GF-D8 (cell line): ENCODE results near the gene ANKH.
"Not testable (repeated sequence)": the region's sequence is repeated elsewhere in the genome, so short reads cannot be mapped to it uniquely, and the experiment has no call there.

Experiments used
- DNase-seq: peaks from one replicate; lab custom pipeline; 2025; lab: John Stamatoyannopoulos, UW

ANKH gene

DNA sequence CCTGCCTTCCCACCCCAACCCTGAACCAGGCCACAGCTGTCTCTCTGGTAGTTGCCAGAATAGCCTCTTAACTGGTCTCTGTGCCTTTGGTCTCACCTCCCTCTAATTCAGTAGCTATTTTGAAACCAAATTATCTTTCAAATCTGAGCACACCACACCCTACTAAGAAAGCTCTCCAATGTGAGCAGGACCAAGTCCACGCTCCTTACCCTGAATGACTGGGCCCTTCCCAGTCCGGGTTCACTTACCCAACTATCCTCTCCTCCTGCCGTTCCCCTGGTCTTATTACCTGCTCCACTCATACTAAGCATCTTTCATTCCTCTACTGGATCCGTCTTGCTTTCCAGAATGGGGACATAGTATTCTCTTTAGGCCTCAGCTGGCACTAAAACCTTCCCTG, 16.8 kb downstream of the ANKH start:
- no peak for DNase-seq

DNA sequence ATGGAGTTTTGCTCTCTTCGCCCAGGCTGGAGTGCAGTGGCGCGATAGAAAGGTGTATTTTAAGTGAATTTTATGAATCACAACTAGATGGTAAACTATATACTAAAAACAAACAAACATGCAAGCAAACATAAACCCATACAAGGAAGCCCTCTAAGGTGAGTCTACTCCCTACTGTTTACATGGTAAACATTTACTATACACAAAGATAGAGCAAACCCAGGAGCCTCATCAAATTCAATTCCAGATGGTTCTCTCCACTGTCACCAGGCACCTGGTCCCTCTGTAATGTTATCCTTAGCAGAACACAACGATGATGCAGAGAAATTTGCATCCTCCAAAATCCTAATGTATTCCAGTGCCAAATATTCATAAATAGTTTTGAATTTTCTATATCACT, 17.9 kb downstream of the ANKH start:
- DNase-seq = no peak

DNA sequence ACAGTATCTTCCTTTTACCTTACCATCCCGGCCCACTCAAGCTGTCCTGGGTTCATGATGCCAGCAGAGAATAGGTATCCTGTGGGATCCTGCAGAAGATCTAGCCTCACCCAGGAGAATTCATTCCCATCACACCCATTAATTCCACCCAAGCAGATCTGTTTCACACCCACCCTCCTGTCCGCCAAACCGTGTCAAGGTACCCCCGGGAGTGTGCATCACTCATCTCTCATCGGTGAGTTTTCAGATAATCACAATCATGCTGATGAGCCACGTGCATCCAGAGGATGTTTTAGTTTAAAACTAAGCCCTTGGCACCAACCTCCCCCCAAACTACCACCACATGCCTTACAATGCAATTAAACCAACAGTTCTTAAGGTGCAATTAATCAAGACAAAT, 18.8 kb downstream of the ANKH start:
- no peak for DNase-seq

DNA sequence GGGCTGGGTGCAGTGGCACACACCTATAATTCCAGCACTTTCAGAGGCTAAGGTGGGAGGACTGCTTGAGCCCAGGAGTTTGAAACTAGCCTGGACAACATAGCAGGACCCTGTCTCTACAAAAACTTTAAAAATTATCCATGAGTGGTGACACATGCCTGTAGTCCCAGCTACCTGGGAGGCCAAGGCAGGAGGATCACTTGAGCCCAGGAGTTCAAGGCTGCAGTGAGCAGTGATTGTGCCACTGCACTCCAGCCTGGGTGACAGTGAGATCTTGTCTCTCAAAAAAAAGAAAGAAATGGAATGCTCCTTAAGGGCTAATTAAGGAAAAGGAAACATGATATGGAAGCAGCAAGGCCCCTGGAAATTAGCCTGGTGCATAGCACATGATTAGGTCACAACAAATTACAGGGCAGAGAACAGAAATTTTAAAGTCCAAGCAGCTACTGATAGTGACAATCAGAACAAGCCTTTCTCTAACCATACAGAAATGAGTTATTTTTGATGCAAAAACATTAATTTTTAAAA, 19.5 kb downstream of the ANKH start:
- DNase-seq = no peak

DNA sequence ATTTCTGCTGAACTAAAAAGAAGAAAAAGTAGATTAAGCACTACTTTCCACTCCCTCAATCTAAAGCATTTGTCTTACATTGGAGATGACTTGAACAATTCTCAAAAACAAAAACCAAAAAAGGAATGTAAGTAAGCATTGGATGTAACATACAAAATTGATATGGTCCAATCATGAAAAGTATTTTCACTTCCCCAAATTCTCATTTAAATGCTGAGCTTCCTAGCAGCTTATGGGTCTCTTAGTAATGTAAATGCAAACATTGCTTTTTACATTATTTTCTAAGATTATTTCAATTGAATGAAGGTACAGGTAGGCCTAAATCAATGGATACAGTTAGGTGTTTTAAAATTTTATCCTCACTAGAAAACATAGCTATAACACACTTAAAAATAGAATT, 20.0 kb downstream of the ANKH start:
- no peak for DNase-seq

DNA sequence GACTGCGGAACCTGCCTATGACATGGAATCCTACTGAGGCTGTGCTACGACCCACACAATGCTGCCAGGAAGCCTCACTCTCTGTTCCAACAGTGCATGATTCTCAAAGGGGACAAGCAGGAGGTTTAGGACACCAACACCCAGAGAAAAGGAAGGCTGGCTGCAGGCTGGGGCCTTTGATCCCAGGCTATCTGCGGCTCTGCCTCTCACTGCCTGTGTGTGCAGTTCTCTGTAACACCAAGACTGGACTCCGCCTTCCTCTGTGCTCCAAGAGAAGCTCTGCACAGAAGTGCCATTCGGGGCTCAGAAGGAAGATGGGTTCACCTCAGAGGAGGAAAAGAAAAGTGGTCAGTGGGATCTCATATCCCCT, 20.5 kb downstream of the ANKH start:
- no peak for DNase-seq

DNA sequence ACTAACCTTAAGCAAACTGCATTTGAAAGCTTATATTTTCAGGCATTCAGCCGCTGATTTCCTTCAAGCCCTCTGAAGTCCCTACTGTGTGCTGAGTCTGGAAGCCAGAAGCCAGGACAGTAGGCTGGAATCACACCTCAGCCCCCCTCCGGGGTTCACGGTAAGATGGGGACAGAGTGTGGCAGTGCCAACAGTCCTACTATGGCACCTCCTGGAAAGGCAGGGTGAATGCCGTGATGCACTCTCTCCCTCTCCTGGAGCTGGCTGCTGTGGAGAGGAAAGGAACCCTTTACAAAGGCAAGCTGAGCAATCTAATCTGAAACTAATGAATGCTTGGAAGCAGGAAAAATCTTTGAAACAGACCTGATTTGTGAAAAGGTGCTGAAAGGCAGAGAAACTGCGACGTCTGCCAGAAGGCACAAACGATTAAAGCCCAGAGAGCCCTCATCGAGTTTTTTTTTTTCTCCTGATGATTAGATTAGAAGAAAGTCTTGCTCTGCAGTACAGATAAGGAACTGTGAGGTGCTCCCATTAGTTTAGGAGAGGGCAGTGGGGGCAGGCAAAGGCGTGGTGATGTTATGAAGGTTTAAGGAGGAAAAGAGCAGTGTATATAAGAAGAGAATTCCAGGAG, 21.0 kb downstream of the ANKH start:
- DNase-seq = no peak

DNA sequence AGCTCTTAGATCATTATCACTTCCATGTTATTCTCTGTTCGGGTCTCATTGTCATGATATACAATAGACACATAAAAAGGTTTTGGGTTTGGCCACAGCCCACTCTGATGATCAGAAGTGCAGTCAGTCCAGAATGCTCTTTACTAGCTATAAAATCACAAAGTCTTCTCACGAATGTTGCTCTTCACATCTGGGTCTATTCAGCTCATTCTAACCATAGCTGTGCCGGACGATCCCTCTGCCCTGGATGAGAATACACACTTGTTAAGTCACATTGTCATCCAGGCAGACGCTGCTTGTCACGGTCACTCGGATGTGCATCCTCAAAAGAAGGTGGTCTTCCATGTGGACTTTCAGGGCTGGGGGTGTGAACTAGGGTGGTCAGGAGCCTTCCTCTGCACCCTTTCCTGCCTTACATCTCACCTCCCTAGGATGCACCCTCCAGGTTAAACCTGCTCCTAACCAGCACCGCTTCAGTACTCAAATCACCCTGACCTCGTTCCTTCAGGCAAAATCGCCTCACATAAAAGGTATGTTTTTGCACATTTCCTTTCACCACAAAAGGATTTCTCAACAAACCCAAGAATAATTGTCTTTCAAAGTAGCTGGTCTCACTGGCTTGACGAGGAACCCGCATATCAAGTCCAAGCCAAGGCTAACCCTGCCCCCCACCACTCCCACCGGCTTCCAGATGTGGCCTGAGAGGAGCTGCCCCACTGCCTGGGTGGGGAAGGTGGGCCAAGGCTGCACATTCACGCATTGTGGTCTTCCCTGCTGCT, 21.9 kb downstream of the ANKH start:
- no peak for DNase-seq

DNA sequence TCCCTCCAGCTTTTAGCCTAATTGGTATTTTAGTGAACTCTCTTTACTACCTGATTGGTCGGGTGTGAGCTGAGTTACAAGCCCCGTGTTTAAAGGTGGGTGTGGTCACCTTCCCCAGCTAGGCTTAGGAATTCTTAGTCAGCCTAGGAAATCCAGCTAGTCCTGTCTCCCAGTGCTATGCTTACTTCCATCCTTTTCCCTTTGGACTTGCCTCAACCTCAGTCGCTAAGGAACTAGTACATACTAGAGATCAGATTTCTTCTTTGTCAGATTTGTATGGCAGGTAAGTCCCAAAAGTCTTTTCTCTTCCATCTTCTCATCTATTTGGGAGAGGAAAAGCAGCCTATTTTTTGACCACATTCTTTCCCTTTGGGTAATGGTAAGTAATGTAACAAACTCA, 22.6 kb downstream of the ANKH start:
- DNase-seq = not testable (repeated sequence)

DNA sequence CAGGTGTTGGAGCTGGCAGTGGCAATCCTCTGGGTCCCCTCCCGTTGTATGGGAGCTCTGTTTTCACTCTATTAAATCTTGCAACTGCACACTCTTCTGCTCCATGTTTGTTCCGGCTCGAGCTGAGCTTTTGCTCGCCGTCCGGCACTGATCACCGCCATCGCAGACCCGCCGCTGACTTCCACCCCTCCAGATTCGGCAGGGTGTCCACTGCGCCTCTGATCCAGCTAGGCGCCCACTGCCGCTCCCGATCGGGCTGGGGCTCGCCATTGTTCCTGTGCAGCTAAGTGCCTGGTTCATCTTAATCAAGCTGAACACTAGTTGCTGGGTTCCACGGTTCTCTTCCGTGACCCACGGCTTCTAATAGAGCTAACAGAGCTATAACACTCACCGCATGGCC, 23.2 kb downstream of the ANKH start:
- no peak for DNase-seq

DNA sequence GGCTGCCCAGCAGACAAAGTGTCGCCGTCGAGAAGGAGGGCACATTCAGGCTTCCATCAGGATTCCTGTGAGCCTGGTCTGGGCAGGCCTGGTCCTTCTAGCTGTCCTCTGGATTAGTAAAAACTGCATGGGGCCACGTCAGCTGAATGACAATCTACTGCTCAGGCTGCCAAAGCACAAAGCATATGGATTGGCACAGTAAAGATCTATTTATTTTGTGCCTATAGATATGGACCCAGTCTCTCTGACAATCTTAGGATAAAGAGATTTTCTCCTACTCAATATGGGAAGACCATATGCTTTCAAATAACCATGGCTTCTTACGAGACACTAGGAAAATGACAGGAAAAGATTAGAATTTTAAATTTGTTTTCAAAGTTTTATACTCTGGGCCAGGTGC, 24.1 kb downstream of the ANKH start:
- no peak for DNase-seq

DNA sequence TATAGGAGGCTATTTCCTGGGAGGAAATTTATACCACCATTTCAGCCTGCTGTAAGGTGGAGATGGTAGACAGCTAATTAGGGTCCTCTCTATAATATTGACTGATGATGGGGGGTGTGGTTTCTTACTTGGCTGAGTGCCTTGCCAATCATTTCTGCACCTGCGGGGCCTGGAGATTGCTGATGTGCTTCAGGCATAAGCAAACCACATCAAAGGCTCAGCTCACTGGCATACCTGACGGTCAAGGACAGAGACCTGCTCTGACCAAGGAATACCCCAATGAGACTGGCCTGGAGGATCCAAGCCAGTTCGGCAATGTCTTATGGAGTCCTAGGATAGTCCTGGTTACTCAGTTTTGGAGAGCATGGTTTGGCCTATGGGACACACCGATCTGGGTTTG, 29.5 kb downstream of the ANKH start:
- no peak for DNase-seq

DNA sequence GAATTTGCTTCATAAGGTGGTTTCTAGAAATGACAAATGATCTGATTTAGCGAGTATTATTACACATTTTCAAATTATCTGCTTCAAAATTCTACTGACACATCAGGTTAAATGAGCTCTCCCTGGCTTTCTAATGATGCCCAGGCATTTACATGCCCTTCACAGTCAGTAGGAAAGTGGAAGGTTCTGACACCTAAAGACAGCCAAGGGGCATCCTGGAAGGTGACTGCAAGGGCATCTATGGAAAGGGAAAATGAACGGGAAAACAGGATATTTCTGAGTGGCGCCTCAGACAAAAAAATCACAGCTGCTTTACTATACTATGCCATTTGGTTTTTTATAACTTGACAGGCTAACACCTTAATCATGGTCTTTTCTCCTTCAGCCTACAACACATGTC, 31.0 kb downstream of the ANKH start:
- no peak for DNase-seq

DNA sequence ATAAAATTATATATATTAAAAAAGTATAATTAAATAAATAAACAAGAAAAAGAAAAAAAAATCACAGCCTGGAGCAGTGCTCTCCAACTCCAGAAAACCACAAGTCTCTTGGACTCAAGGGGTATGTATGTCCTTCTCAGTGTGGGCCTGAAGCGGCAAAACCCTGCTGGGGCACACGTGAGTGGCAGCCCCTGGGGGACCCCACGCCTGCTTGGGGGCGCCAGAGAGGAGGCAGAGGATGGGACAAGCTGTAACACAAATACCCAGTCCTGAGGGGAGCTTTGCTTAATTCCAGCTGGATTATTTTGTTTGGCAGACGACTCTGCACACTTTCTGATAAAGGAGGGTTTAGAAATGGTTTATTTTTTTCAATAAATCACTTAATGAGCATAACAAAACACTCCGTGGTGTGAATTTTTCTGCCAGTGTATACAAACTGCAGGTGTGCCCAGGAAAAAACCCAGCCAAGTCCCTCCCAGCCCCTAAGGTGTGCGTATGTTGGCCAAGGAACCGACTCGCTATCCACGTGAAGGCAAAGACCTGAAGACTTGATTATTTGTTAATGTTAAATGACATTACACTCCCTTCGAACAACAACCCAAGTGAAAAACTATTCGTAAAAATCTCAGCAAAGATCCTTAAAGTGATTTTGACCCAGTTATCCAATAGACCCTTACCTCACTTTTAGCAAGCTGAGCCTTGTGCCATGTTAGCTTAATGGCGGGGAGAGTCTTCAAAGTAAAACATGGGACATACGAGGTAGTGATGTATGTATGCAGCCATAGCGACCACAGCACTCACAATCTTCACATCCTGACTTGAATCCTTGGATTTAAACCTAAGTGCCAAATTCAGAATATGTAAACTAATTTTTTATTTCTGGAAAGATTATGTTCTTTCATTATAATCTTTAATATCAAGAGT, 32.9 kb downstream of the ANKH start:
- no peak for DNase-seq

DNA sequence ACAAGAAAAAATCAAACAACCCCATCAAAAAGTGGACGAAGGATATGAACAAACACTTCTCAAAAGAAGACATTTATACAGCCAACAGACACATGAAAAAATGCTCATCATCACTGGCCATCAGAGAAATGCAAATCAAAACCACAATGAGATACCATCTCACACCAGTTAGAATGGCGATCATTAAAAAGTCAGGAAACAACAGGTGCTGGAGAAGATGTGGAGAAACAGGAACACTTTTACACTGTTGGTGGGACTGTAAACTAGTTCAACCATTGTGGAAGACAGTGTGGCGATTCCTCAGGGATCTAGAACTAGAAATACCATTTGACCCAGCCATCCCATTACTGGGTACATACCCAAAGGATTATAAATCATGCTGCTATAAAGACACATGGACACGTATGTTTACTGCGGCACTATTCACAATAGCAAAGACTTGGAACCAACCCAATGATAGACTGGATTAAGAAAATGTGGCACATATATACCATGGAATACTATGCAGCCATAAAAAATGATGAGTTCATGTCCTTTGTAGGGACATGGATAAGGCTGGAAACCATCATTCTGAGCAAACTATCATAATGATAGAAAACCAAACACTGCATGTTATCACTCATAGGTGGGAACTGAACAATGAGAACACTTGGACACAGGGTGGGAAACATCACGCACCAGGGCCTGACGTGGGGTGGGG, 34.0 kb downstream of the ANKH start:
- not testable (repeated sequence) for DNase-seq

DNA sequence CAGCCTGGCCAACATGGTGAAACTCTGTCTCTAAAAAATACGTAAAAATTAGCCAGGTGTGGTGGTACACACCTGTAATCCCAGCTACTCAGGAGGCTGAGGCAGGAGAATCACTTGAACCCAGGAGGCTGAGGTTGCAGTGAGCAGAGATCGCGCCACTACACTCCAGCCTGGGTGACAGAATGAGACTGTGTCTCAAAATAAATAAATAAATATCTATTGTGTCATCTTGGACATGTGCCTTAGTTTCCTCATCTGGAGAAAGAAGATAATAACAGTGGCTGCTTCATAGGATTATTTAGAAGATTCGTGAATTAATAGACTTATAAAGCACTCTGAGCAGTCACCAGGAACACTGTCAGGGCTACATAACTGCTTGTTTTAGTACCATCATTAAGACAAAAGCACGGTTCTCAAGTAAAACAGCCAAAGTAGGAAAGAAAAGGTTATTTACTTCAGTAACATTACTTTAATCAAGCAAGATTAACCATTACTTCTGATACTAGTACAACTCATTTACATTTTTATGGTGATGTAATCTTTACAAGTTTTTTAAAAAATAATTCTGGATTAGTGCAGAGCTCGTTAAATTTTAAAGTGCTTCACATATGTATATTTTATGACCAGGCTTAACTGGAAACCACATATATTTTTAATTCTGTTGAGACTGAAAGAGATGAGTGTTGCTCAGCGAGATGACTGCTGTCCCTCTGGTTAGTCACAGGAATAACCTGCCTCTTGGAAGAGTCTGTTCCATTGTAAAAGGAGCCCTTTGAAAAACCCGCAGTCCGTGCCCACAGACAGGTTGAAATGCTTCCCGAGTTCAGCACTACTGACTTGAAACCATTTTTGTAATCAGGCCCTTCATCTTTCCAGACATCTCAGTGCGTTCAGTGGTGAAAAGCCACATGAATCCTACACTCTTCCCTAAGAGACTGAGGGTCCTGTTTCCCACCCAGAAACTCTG, 36.7 kb downstream of the ANKH start:
- DNase-seq = no peak

DNA sequence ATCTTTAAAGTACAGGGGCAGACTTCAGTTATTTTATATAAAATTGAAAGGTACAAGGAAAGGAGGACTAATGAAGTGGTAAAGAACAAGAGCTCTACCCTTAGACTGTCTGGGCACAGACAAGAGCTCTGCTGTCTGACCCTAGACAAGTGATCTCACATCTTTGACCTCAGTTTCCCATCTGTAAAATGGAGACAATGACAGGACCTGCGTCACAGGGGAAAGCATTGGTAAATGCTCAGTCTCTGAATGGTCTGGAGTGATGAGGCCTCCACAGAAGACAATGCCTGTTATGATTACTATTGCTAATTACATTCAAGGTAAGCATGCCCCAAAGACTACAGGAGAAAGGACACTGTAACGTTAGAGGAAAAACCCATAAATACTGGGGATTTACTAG, 37.5 kb downstream of the ANKH start:
- DNase-seq = no peak

DNA sequence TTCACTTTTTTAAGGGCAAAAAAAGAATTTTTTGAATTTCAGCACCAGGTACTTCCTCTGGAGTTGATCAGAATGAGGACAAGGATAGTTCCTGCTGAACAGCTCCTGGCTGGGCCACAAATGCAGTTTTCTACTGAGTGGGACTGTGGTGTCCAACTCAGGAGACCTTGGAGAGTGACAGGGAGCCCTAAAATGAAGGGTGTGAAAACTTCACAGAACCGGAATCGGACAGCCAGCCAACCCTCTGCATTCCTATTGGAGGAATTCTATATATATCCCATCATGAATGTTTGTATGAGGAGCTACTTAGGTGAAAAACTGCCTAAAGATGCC, 40.6 kb downstream of the ANKH start:
- no peak for DNase-seq

DNA sequence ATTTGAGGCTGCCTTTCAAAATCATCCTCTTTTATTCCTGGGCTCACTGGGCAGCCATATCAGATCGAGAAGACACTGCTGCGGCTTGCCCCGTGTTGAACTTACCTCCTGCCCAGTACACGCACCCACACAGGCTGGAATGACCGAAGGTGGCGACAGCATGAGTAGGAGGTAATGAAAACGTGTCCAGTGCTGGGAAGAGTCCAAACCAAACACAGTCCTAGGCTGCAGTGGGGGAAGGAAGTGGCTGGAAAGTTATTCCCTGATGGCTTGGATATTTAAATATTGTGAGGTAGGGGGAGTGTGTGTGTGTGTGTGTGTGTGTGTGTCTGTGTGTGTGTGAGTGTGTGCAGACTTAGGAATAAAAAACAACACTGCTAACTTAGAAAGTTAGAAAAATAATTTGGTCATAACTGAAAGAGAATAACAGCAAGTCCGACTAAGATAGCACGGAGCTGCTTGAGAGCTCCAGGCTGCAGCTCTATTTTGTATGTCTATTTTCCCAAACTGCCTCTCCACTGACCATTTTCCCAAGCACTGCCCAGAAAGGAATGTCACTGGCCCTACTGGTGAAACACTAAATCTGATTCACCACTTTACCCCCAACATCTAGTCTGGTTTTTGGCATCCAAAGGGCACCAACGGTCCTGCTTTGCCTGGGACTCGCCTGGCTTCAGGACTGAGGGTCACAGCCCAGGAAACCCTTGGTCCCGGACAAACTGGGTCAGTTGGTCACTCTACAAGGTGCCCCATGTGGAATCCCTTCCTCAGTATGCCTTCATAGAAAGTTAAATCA, 41.2 kb downstream of the ANKH start:
- no peak for DNase-seq

DNA sequence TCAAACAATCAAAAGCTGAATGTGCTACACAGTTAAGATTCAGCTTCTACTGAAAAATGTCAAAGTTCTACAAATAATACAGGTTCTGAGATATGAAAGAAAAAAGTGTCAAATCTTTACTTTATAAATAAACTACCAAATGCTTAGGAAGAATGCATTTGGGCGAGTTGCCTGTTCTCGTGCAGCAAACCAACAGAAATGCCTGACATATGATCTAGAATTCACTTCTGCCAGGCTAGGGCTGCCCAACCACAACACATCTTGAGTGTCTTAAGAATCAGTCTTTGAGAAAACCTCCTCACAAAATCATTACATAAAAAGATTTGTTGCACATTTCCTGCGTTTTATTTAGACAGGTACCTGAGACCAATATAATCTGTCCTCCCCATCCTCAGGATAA, 42.2 kb downstream of the ANKH start:
- no peak for DNase-seq
